Left ventricle myocardium inferior (tissue), 1 donor: ENCODE data around the gene GPR149. TPM values are rescaled to one million over a fixed set of nuclear protein-coding genes. Genes with fewer than 3 reads are reported as not detected.

ENCODE experiments used
- DNase-seq: peaks from one replicate; pipeline ENCODE4 v3.0.0-alpha.2; 2020
- H3K27ac ChIP-seq: fragments of 200-600 bp; replicated peaks from 2 replicates; pipeline ENCODE4 v1.8.0; 2021
- H3K27me3 ChIP-seq: fragments of 200-600 bp; 2 replicates; pipeline ENCODE4 v1.8.0; 2021; ENCODE audit warnings: low read depth
- H3K36me3 ChIP-seq: fragments of 200-600 bp; 2 replicates; pipeline ENCODE4 v1.8.0; 2021
- H3K4me1 ChIP-seq: fragments of 200-600 bp; 2 replicates; pipeline ENCODE4 v1.8.0; 2021
- H3K4me3 ChIP-seq: fragments of 200-600 bp; 2 replicates; pipeline ENCODE4 v1.8.0; 2021; ENCODE audit warnings: mild to moderate bottlenecking, moderate library complexity
- H3K9me3 ChIP-seq: fragments of 200-600 bp; replicated peaks from 2 replicates; pipeline ENCODE4 v1.8.0; 2021
- CTCF ChIP-seq: fragments of 200-600 bp; IDR thresholded peaks from 2 replicates; pipeline ENCODE4 v1.8.0; 2021; ENCODE audit warnings: antibody characterized with exemption, mild to moderate bottlenecking, borderline replicate concordance
- intact Hi-C: fragments of 100-400 bp; cut with micrococcal nuclease; formaldehyde crosslinking; loops from one replicate; pipeline ENCODE4 v1.11.0; 2022
- total RNA-seq: library from RNA; stranded (reverse); fragmentation: NEBNext Ultra II Directional; extraction: Animal tissue kit (Norgen Biotek cat#: 25700); gene quantifications from one replicate; pipeline ENCODE4 v1.2.1, GENCODE V29; 2021
- donor health status: DM: no; HTN: yes; CAD: no; lungs with severe emphysema.

GPR149 gene
- total RNA-seq, 1 donor from 2014 or later: not detected

GRCh38 chr3:154431043-154431442 lies 1.1 kb upstream of the GPR149 start:
- H3K4me1 ChIP-seq: peaks cover 6% of the 10 kb centered on the region
- peaks cover 4% of the 10 kb centered on the region for H3K9me3 ChIP-seq
- H3K36me3 ChIP-seq: no peaks in the 10 kb centered on the region
- H3K27me3 ChIP-seq: peaks cover 41% of the 10 kb centered on the region
- DNase-seq: no peak
- no peak overlapping the region for H3K4me3 ChIP-seq
- H3K27ac ChIP-seq: no peak overlapping the region
- TF ChIP-seq CTCF: no peak
- intact Hi-C loops: no loop called here

- H3K9me3 ChIP-seq: no peaks in the 10 kb centered on the region
- H3K36me3 ChIP-seq: no peaks in the 10 kb centered on the region
- H3K27me3 ChIP-seq: peaks cover 47% of the 10 kb centered on the region
- DNase-seq: no peak
- peaks cover 6% of the 10 kb centered on the region for H3K4me1 ChIP-seq
- peak overlapping the region; percentile 33 for H3K4me3 ChIP-seq
- intact Hi-C loops: no loop called here
- H3K27ac ChIP-seq: no peak overlapping the region
- no peak for TF ChIP-seq CTCF
These were observed 1.4 kb downstream of the GPR149 start for GRCh38 chr3:154428286-154429206.

GRCh38 chr3:154427685-154428285 lies 2.2 kb downstream of the GPR149 start:
- H3K27me3 ChIP-seq: peaks cover 47% of the 10 kb centered on the region
- peaks cover 6% of the 10 kb centered on the region for H3K4me1 ChIP-seq
- no peak overlapping the region for H3K27ac ChIP-seq
- no peak for DNase-seq
- no peaks in the 10 kb centered on the region for H3K9me3 ChIP-seq
- intact Hi-C loops: no loop called here
- H3K36me3 ChIP-seq: no peaks in the 10 kb centered on the region
- H3K4me3 ChIP-seq: peak overlapping the region; percentile 33
- no peak for TF ChIP-seq CTCF

- intact Hi-C loops: no loop called here
- no peak for DNase-seq
- Histone ChIP-seq H3K4me3 (no peak overlapping the region), H3K9me3 (peaks cover under 1% of the 10 kb centered on the region), H3K27me3 (peaks cover 15% of the 10 kb centered on the region), H3K36me3 (no peaks in the 10 kb centered on the region), H3K4me1 (no peaks in the 10 kb centered on the region), H3K27ac (no peak overlapping the region)
- TF ChIP-seq CTCF: no peak
These were observed 7.3 kb downstream of the GPR149 start for GRCh38 chr3:154422694-154423093.

GRCh38 chr3:154421083-154421482 lies 8.9 kb downstream of the GPR149 start:
- Histone ChIP-seq H3K27ac (no peak overlapping the region), H3K36me3 (no peaks in the 10 kb centered on the region), H3K9me3 (peaks cover 6% of the 10 kb centered on the region), H3K27me3 (peaks cover 6% of the 10 kb centered on the region), H3K4me1 (no peaks in the 10 kb centered on the region), H3K4me3 (no peak overlapping the region)
- no peak for DNase-seq
- no peak for TF ChIP-seq CTCF
- intact Hi-C loops: no loop called here
